ENCODE data around the gene DGCR2. TPM values are rescaled to one million over a fixed set of nuclear protein-coding genes. Genes with fewer than 3 reads are reported as not detected.

DGCR2 gene
- total and polyA plus RNA-seq, 2 donors (not counting 1 experiment from before 2014, with no cell fraction given), result 34.3 to 39.5 TPM

DNA sequence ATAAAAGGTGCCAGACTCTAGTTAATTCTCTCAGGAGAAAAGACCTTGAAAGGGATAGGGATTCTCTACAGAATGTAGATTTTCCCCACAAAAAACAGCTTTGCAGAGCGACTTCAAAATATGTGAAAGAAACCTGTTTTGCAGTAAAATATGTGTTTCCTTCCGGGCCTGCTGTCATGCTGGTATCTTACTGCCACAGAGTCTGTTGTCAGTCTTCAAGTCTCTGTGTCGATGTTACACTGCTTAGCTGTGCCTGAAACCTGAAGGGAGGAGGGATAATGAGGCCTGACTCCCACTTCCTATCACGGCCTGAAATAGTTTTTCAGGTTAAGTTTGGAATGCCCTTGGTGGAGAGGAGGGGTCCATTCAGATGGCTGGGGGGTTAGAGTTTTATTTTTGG lies 1.7 kb upstream of the DGCR2 start:
- Histone ChIP-seq H3K27me3 (ENCODE audit: control insufficient read depth, insufficient read depth, low read length) (no peaks in the 10 kb centered on the region), H3K9me3 (ENCODE audit: control insufficient read depth, insufficient read depth, low read depth, low read length) (no peaks in the 10 kb centered on the region), H3K27ac (ENCODE audit: insufficient read depth, low read length) (no peak overlapping the region), H3K9ac (ENCODE audit: insufficient read depth, low read length) (no peak overlapping the region), H3K4me1 (ENCODE audit: control insufficient read depth, extremely low read depth, insufficient read depth, low read length) (peaks cover 4% of the 10 kb centered on the region), H3K79me2 (ENCODE audit: control insufficient read depth, insufficient read depth, low read length) (peaks cover 27% of the 10 kb centered on the region), H3K4me3 (replicated peaks in 1 of 4; ENCODE audit: control extremely low read depth in 1 of 4, insufficient read depth in 1 of 4, low read depth in 3 of 4, low read length in 4 of 4) (no peak overlapping the region), H3K36me3 (ENCODE audit: control insufficient read depth, insufficient read depth, low read length) (peaks cover 3% of the 10 kb centered on the region), H4K20me1 (ENCODE audit: control insufficient read depth, extremely low read depth, insufficient read depth, low read length) (peaks cover 2% of the 10 kb centered on the region), H2AFZ (ENCODE audit: low read length) (no peak overlapping the region), H3K4me2 (ENCODE audit: extremely low read depth, insufficient read depth, low read length) (no peak overlapping the region)
- no peak for TF ChIP-seq EZH2 (IDR thresholded peaks at IDR 0.05; ENCODE audit: low read length, missing control alignments)
- TF ChIP-seq, protein P1, sequence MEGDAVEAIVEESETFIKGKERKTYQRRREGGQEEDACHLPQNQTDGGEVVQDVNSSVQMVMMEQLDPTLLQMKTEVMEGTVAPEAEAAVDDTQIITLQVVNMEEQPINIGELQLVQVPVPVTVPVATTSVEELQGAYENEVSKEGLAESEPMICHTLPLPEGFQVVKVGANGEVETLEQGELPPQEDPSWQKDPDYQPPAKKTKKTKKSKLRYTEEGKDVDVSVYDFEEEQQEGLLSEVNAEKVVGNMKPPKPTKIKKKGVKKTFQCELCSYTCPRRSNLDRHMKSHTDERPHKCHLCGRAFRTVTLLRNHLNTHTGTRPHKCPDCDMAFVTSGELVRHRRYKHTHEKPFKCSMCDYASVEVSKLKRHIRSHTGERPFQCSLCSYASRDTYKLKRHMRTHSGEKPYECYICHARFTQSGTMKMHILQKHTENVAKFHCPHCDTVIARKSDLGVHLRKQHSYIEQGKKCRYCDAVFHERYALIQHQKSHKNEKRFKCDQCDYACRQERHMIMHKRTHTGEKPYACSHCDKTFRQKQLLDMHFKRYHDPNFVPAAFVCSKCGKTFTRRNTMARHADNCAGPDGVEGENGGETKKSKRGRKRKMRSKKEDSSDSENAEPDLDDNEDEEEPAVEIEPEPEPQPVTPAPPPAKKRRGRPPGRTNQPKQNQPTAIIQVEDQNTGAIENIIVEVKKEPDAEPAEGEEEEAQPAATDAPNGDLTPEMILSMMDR (conservative IDR thresholded peaks at IDR 0.05 in 1 of 2, IDR thresholded peaks at IDR 0.05 in 1 of 2; ENCODE audit: low read depth in 1 of 2, low read length in 2 of 2), result no peak
- DNase-seq (ENCODE audit: low read depth in 2 of 2), result no peak

DNA sequence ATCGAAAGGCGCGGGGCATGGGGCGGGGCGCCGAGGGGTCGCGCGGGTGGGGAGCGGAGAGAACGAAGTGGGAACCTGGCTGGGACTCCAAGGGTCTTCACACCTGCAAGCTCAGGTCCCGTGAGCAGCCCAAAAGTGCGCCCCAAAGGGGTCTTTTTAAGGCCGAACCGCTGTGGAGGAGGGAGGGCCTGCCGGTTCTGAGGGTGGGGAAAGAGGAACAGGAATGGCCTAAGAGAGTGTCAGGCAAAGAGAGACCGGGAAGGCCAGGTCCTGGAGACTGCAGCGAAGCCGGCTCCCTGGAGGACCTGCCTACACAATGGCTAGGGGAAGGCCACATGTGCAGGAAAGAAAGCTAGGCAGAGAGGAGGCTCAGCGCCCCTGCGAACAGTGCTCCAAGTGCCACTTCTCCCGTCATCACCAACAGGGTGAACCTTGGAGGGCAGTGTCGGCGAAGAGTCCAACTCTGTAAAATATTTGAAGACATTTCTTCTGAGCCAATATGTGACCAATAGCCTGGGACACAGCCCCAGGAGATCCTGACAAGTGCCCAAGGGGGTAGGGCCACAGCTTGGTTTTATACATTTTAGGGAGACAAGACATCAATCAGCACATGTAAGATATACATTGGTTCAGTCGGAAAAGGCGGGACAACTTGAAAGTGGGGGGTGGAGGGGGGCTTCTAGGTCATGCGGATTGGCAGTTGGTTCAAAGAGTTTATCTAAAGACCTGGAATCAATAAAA lies 710 bp upstream of the DGCR2 start:
- Histone ChIP-seq H3K4me3 (replicated peaks in 1 of 4; ENCODE audit: control extremely low read depth in 1 of 4, insufficient read depth in 1 of 4, low read depth in 3 of 4, low read length in 4 of 4) (peak overlapping the region; percentile 41 to 55 (median 52)), H3K9ac (ENCODE audit: insufficient read depth, low read length) (peak overlapping the region; percentile 37), H3K79me2 (ENCODE audit: control insufficient read depth, insufficient read depth, low read length) (peaks cover 38% of the 10 kb centered on the region), H3K9me3 (ENCODE audit: control insufficient read depth, insufficient read depth, low read depth, low read length) (no peaks in the 10 kb centered on the region), H2AFZ (ENCODE audit: low read length) (peak overlapping the region; percentile 78), H3K4me1 (ENCODE audit: control insufficient read depth, extremely low read depth, insufficient read depth, low read length) (peaks cover 4% of the 10 kb centered on the region), H3K27me3 (ENCODE audit: control insufficient read depth, insufficient read depth, low read length) (no peaks in the 10 kb centered on the region), H3K36me3 (ENCODE audit: control insufficient read depth, insufficient read depth, low read length) (peaks cover 6% of the 10 kb centered on the region), H4K20me1 (ENCODE audit: control insufficient read depth, extremely low read depth, insufficient read depth, low read length) (peaks cover 2% of the 10 kb centered on the region), H3K27ac (ENCODE audit: insufficient read depth, low read length) (no peak overlapping the region), H3K4me2 (ENCODE audit: extremely low read depth, insufficient read depth, low read length) (peak overlapping the region; percentile 94)
- TF ChIP-seq, protein P1 (conservative IDR thresholded peaks at IDR 0.05 in 1 of 2, IDR thresholded peaks at IDR 0.05 in 1 of 2; ENCODE audit: low read depth in 1 of 2, low read length in 2 of 2), result no peak
- no peak for TF ChIP-seq EZH2 (IDR thresholded peaks at IDR 0.05; ENCODE audit: low read length, missing control alignments)
- DNase-seq (ENCODE audit: low read depth in 2 of 2), result peak; percentile 17 to 19

DNA sequence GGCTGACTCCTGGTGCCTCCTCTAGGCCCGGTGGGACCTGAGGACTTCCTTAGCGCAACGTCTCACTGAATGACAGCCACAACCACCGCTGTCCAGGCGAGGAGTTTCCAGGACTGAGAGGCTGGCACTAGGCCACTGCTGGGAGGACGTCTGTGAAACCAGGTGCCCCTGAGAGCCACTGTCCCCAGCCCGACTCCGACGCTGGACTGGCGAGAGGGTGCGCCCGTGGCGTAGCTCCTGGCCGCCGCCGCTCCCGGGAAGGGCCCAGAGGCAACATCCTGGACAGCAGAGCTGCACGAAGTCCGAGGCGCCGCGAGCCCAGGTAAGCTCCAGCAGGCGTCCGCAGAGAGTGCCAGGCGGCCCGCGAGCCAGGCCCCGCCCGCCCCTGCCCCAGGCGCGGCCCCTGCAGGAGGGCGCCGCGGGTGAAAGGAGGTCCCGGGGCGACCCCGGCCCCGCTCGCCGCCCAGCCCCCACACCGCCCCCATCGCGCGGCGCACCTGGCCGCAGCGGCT lies 525 bp downstream of the DGCR2 start:
- TF ChIP-seq, protein P1 (conservative IDR thresholded peaks at IDR 0.05 in 1 of 2, IDR thresholded peaks at IDR 0.05 in 1 of 2; ENCODE audit: low read depth in 1 of 2, low read length in 2 of 2), result no peak
- no peak for TF ChIP-seq EZH2 (IDR thresholded peaks at IDR 0.05; ENCODE audit: low read length, missing control alignments)
- H3K36me3 ChIP-seq (ENCODE audit: control insufficient read depth, insufficient read depth, low read length), result peaks cover 6% of the 10 kb centered on the region
- peak overlapping the region; percentile 85 for H2AFZ ChIP-seq (ENCODE audit: low read length)
- no peaks in the 10 kb centered on the region for H3K27me3 ChIP-seq (ENCODE audit: control insufficient read depth, insufficient read depth, low read length)
- H3K4me1 ChIP-seq (ENCODE audit: control insufficient read depth, extremely low read depth, insufficient read depth, low read length), result peaks cover 4% of the 10 kb centered on the region
- peak overlapping the region; percentile 95 for H3K4me2 ChIP-seq (ENCODE audit: extremely low read depth, insufficient read depth, low read length)
- peak; percentile 32 to 44 for DNase-seq (ENCODE audit: low read depth in 2 of 2)
- peak overlapping the region; percentile 84 for H3K9ac ChIP-seq (ENCODE audit: insufficient read depth, low read length)
- H3K27ac ChIP-seq (ENCODE audit: insufficient read depth, low read length), result peak overlapping the region; percentile 78
- H3K4me3 ChIP-seq (replicated peaks in 1 of 4; ENCODE audit: control extremely low read depth in 1 of 4, insufficient read depth in 1 of 4, low read depth in 3 of 4, low read length in 4 of 4), result peak overlapping the region; percentile 77 to 88 (median 84)
- H4K20me1 ChIP-seq (ENCODE audit: control insufficient read depth, extremely low read depth, insufficient read depth, low read length), result peaks cover 2% of the 10 kb centered on the region
- H3K79me2 ChIP-seq (ENCODE audit: control insufficient read depth, insufficient read depth, low read length), result peaks cover 48% of the 10 kb centered on the region
- H3K9me3 ChIP-seq (ENCODE audit: control insufficient read depth, insufficient read depth, low read depth, low read length), result no peaks in the 10 kb centered on the region
